H9 (cell line): ENCODE measurements around the gene MORN5. TPM values are rescaled to one million over a fixed set of nuclear protein-coding genes. Genes with fewer than 3 reads are reported as not detected.

ENCODE experiments used
- DNase-seq: peaks from one replicate; pipeline ENCODE4 v3.0.0-alpha.2; 2017
- H2AFZ ChIP-seq: one replicate; pipeline ENCODE4 v1.6.1; 2013; ENCODE audit warnings: mild to moderate bottlenecking, low read length, control low read depth, moderate library complexity
- H2AK5ac ChIP-seq: 2 replicates; pipeline ENCODE4 v1.6.1; 2013; ENCODE audit warnings: low read length, control low read depth, mixed read lengths; ENCODE audit not compliant: insufficient read length
- H2BK120ac ChIP-seq: one replicate; pipeline ENCODE4 v1.6.1; 2013; ENCODE audit warnings: low read depth, mild to moderate bottlenecking, low read length, control low read depth, inconsistent platforms; ENCODE audit not compliant: poor library complexity, severe bottlenecking
- H2BK12ac ChIP-seq: 2 replicates; pipeline ENCODE4 v1.6.1; 2013; ENCODE audit warnings: low read length, control low read depth, mixed read lengths, low read depth; ENCODE audit not compliant: insufficient read length
- H2BK15ac ChIP-seq: 2 replicates; pipeline ENCODE4 v1.6.1; 2013; ENCODE audit warnings: low read depth, low read length, control low read depth
- H2BK20ac ChIP-seq: one replicate; pipeline ENCODE4 v1.6.1; 2013; ENCODE audit warnings: low read depth, mild to moderate bottlenecking, low read length, control low read depth, inconsistent platforms; ENCODE audit not compliant: poor library complexity, severe bottlenecking
- H2BK5ac ChIP-seq: 2 replicates; pipeline ENCODE4 v1.6.1; 2013; ENCODE audit warnings: low read length, control low read depth, mixed read lengths; ENCODE audit not compliant: insufficient read length
- H3K14ac ChIP-seq: 2 replicates; pipeline ENCODE4 v1.6.1; 2013; ENCODE audit warnings: low read length, control low read depth; ENCODE audit not compliant: insufficient read depth
- H3K18ac ChIP-seq: 2 replicates; pipeline ENCODE4 v1.6.1; 2013; ENCODE audit warnings: low read depth, mild to moderate bottlenecking, mixed read lengths, low read length, control low read depth; ENCODE audit not compliant: insufficient read length
- H3K23ac ChIP-seq: 2 replicates; pipeline ENCODE4 v1.6.1; 2013; ENCODE audit warnings: low read length, control low read depth, mixed read lengths, low read depth; ENCODE audit not compliant: insufficient read length
- H3K23me2 ChIP-seq: 2 replicates; pipeline ENCODE4 v1.6.1; 2013; ENCODE audit warnings: low read depth, mild to moderate bottlenecking, mixed read lengths, low read length, control low read depth; ENCODE audit not compliant: insufficient read length, poor library complexity, severe bottlenecking
- H3K27ac ChIP-seq: 2 replicates; pipeline ENCODE4 v1.5.1; 2013; ENCODE audit warnings: low read length, control low read depth, mixed read lengths, low read depth; ENCODE audit not compliant: insufficient read length
- H3K27me3 ChIP-seq: 2 replicates; pipeline ENCODE4 v1.6.1; 2013; ENCODE audit warnings: low read length, control low read depth, inconsistent platforms; ENCODE audit not compliant: insufficient read depth
- H3K4ac ChIP-seq: 2 replicates; pipeline ENCODE4 v1.6.1; 2013; ENCODE audit warnings: low read depth, mild to moderate bottlenecking, control low read depth, inconsistent platforms, low read length, moderate library complexity
- H3K4me1 ChIP-seq: 2 replicates; pipeline ENCODE4 v1.6.1; 2013; ENCODE audit warnings: low read length, control low read depth, inconsistent platforms; ENCODE audit not compliant: insufficient read depth
- H3K4me2 ChIP-seq: 2 replicates; pipeline ENCODE4 v1.6.1; 2013; ENCODE audit warnings: low read length, control low read depth, mixed read lengths; ENCODE audit not compliant: insufficient read length, insufficient read depth
- H3K56ac ChIP-seq: 2 replicates; pipeline ENCODE4 v1.6.1; 2013; ENCODE audit warnings: low read depth, mild to moderate bottlenecking, mixed read lengths, low read length, control low read depth; ENCODE audit not compliant: insufficient read length
- H3K79me1 ChIP-seq: 2 replicates; pipeline ENCODE4 v1.6.1; 2013; ENCODE audit warnings: low read depth, mild to moderate bottlenecking, moderate library complexity, low read length, control low read depth, inconsistent platforms; ENCODE audit not compliant: insufficient read depth, poor library complexity, severe bottlenecking
- H3K79me2 ChIP-seq: 2 replicates; pipeline ENCODE4 v1.6.1; 2013; ENCODE audit warnings: low read length, control low read depth, inconsistent platforms; ENCODE audit not compliant: insufficient read depth
- H3K9ac ChIP-seq: 2 replicates; pipeline ENCODE4 v1.6.1; 2013; ENCODE audit warnings: low read length, control low read depth, mixed read lengths; ENCODE audit not compliant: insufficient read length; ENCODE audit errors: extremely low read depth
- H3K9me3 ChIP-seq: one replicate; pipeline ENCODE4 v1.6.1; 2013; ENCODE audit warnings: low read depth, low read length, inconsistent platforms; ENCODE audit not compliant: control insufficient read depth
- H3T11ph ChIP-seq: one replicate; pipeline ENCODE4 v1.6.1; 2013; ENCODE audit warnings: mild to moderate bottlenecking, low read length, control low read depth, inconsistent platforms
- H4K20me1 ChIP-seq: one replicate; pipeline ENCODE4 v1.6.1; 2013; ENCODE audit not compliant: control insufficient read depth, insufficient read length, insufficient read depth
- H4K5ac ChIP-seq: 2 replicates; pipeline ENCODE4 v1.6.1; 2013; ENCODE audit warnings: low read depth, mild to moderate bottlenecking, mixed read lengths, low read length, control low read depth; ENCODE audit not compliant: insufficient read length
- H4K8ac ChIP-seq: replicated peaks from 2 replicates; pipeline ENCODE4 v1.6.1; 2013; ENCODE audit warnings: low read length, control low read depth, mixed read lengths, low read depth; ENCODE audit not compliant: insufficient read length
- H4K91ac ChIP-seq: 2 replicates; pipeline ENCODE4 v1.6.1; 2013; ENCODE audit warnings: low read depth, mild to moderate bottlenecking, moderate library complexity, mixed read lengths, low read length, control low read depth; ENCODE audit not compliant: insufficient read length
- H3K27ac Mint-ChIP-seq, 3 experiments: 2 replicates in 2 of 3; 3 replicates in 1 of 3; pipeline ENCODE4 v1.8.0; 2020 to 2021; ENCODE audit warnings: mixed read lengths in 3 of 3, mild to moderate bottlenecking in 1 of 3, moderate library complexity in 1 of 3
- H3K27me3 Mint-ChIP-seq: 2 replicates; pipeline ENCODE4 v1.8.0; 2021; ENCODE audit warnings: low read depth, mild to moderate bottlenecking, moderate library complexity, mixed read lengths
- H3K36me3 Mint-ChIP-seq, 3 experiments: 2 replicates in 2 of 3; 3 replicates in 1 of 3; pipeline ENCODE4 v1.8.0; 2020 to 2021; ENCODE audit warnings: low read depth in 3 of 3, mixed read lengths in 3 of 3; ENCODE audit not compliant: insufficient read depth in 1 of 3
- H3K4me1 Mint-ChIP-seq, 2 experiments: 2 replicates each; pipeline ENCODE4 v1.8.0; 2020; ENCODE audit warnings: mixed read lengths in 2 of 2
- H3K4me3 Mint-ChIP-seq, 2 experiments: 2 replicates in 1 of 2; 3 replicates in 1 of 2; pipeline ENCODE4 v1.8.0; 2020 to 2021; ENCODE audit warnings: mild to moderate bottlenecking in 2 of 2, mixed read lengths in 2 of 2, moderate library complexity in 1 of 2
- H3K9me3 Mint-ChIP-seq, 2 experiments: 2 replicates in 1 of 2; 3 replicates in 1 of 2; pipeline ENCODE4 v1.8.0; 2020; ENCODE audit warnings: mild to moderate bottlenecking in 2 of 2, mixed read lengths in 2 of 2, moderate library complexity in 1 of 2
- CTCF ChIP-seq: fragments of 200-600 bp; sonication (generic); conservative IDR thresholded peaks from 3 replicates; pipeline ENCODE4 v1.8.0; 2021; ENCODE audit warnings: antibody characterized with exemption, mild to moderate bottlenecking
- WGBS: extraction: QIAGEN DNeasy Blood & Tissue Kit; methylation state at CpG from one replicate; pipeline ENCODE4 v1.1.7; 2013; ENCODE audit warnings: missing lambda C conversion rate, low lambda C conversion rate, mixed read lengths; ENCODE audit not compliant: insufficient read length; ENCODE audit errors: extremely low coverage; 5-methylcytosine and 5-hydroxymethylcytosine counted together
- total RNA-seq: library from RNA; stranded (reverse); gene quantifications from 2 replicates; pipeline ENCODE4 v1.2.1, GENCODE V29; 2021

Gene MORN5
- total RNA-seq, 1 experiment from 2014 or later = not detected

GRCh38 chr9:122141671-122142070 lies 18.0 kb upstream of the MORN5 start:
- Histone ChIP-seq H2BK120ac (no peak overlapping the region), H3K4me1 (peaks cover 2% of the 10 kb centered on the region; the same call in 1 of the 2 replicates), H4K91ac (no peak overlapping the region), H3K4ac (no peak overlapping the region), H3K23me2 (no peaks in the 10 kb centered on the region), H4K8ac (no peak overlapping the region), H2BK15ac (no peak overlapping the region), H3K9me3 (no peaks in the 10 kb centered on the region), H4K5ac (no peak overlapping the region), H4K20me1 (no peaks in the 10 kb centered on the region), H2BK5ac (no peak overlapping the region), H3K18ac (no peak overlapping the region), H3K27ac (no peak overlapping the region), H3K14ac (no peak overlapping the region), H3K4me2 (no peak overlapping the region), H3K27me3 (no peaks in the 10 kb centered on the region), H2BK20ac (no peak overlapping the region), H2AK5ac (no peak overlapping the region), H3K9ac (no peak overlapping the region), H3K56ac (no peak overlapping the region), H2BK12ac (no peak overlapping the region), H3K23ac (no peak overlapping the region), H3T11ph (no peak overlapping the region), H3K79me1 (no peaks in the 10 kb centered on the region), H3K79me2 (no peaks in the 10 kb centered on the region), H2AFZ (no peak overlapping the region)
- no peak for DNase-seq
- Mint-ChIP-seq H3K27ac (no peak overlapping the region), H3K27me3 (no peaks in the 10 kb centered on the region), H3K4me3 (no peak overlapping the region), H3K9me3 (no peaks in the 10 kb centered on the region), H3K36me3 (peaks cover 8 to 28% (median 19%) of the 10 kb centered on the region in 3 experiments), H3K4me1 (peaks cover 9 to 14% of the 10 kb centered on the region in 2 experiments; a peak in 3 of 4 replicates)
- no peak for TF ChIP-seq CTCF
- no CpG with 5 or more reads among the region's 5 CpGs for WGBS
